HepG2 (cell line): ENCODE measurements around the gene PIP5KL1.

Experiments
- CTCF ChIP-seq: sonication (generic); formaldehyde crosslinking; IDR thresholded peaks from 2 replicates; pipeline ENCODE4 v1.5.0; 2020; ENCODE audit warnings: mild to moderate bottlenecking, missing genetic modification reagents, moderate library complexity
- POLR2A ChIP-seq, 2 experiments: IDR thresholded peaks; 2 replicates each; pipeline ENCODE4 v1.6.1; 2011; ENCODE audit warnings: low read depth in 2 of 2, low read length in 2 of 2, mild to moderate bottlenecking in 1 of 2, moderate library complexity in 1 of 2; ENCODE audit not compliant: insufficient read depth in 1 of 2
- POLR2AphosphoS5 ChIP-seq: IDR thresholded peaks from 2 replicates; pipeline ENCODE4 v1.6.1; 2012; ENCODE audit warnings: low read depth, low read length
- THRA ChIP-seq: sonication (generic); formaldehyde crosslinking; IDR thresholded peaks from 2 replicates; pipeline ENCODE4 v1.4.0; 2020; ENCODE audit warnings: missing genetic modification reagents, borderline replicate concordance
- YY1 ChIP-seq: IDR thresholded peaks from 2 replicates; pipeline ENCODE4 v1.6.1; 2011; ENCODE audit warnings: low read length, low read depth, moderate library complexity, mild to moderate bottlenecking; ENCODE audit not compliant: insufficient read depth, insufficient replicate concordance
- TF ChIP-seq, protein P1 (sequence below): IDR thresholded peaks from 2 replicates; pipeline ENCODE4 v1.6.1; 2012; ENCODE audit warnings: inconsistent platforms

DNA sequence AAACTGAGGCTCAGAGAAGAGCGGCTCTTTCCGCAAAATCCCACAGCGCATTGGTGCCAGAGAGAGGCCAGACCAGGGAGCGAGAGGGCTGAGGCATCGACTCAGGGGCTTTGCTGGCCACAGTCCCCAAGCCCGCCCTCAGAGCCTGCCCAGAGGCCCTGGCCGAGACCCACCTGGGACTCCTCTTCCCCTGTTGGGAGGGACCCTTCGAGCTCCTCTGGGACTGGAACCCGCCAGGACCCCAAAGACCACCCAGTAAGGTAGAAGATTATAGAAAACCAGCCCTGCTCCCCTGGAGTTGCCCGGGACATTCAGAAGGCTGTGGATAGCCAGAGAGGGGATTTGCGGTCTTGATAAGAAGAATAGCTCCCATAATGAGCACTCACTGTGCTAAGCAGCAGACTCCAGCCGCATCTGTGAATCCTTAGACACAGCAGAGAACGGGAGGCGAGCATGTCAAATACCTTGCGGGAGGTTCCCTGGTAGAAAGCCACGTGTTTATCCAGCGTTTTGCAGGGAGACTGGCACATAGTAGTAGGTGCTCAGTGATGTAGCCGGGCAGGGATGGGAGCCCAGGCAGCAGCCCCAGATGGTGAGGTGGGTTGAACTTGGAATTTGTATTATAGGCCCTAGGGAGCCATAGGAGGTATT lies 52.5 kb downstream of the PIP5KL1 start:
- TF ChIP-seq POLR2A (IDR thresholded peaks at IDR 0.05; ENCODE audit: insufficient read depth in 1 of 2, low read depth in 2 of 2, low read length in 2 of 2) (no peak), YY1 (no peak), POLR2AphosphoS5 (no peak), THRA (CRISPR knock-in tag) (no peak), CTCF (no peak)
- TF ChIP-seq, protein P1, sequence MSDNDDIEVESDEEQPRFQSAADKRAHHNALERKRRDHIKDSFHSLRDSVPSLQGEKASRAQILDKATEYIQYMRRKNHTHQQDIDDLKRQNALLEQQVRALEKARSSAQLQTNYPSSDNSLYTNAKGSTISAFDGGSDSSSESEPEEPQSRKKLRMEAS: no peak
